ENCODE data around the gene CABCOCO1. TPM values are rescaled to one million over a fixed set of nuclear protein-coding genes. Genes with fewer than 3 reads are reported as not detected.

Gene CABCOCO1
- total RNA-seq, 2 experiments from 2014 or later = not detected

DNA sequence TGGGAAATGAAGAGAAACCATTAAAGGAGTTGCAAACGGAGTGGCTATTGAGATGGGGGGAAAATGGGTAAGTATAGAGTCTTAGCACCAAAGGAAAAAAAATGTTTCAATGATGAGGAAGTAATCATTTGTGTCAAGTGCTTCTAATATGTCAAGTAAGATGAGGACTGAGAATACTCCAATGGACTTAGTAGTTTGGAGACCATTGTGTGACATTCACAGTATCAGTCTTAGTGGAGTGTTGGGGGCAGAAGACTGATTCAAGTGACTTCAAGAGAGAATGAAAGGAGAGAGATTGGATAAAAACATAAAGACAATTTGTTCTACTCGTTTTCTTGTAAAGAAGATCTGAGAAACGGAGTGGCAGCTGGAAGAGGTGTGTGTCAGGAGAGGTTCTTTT, 150.2 kb downstream of the CABCOCO1 start:
- TF ChIP-seq, protein P1, sequence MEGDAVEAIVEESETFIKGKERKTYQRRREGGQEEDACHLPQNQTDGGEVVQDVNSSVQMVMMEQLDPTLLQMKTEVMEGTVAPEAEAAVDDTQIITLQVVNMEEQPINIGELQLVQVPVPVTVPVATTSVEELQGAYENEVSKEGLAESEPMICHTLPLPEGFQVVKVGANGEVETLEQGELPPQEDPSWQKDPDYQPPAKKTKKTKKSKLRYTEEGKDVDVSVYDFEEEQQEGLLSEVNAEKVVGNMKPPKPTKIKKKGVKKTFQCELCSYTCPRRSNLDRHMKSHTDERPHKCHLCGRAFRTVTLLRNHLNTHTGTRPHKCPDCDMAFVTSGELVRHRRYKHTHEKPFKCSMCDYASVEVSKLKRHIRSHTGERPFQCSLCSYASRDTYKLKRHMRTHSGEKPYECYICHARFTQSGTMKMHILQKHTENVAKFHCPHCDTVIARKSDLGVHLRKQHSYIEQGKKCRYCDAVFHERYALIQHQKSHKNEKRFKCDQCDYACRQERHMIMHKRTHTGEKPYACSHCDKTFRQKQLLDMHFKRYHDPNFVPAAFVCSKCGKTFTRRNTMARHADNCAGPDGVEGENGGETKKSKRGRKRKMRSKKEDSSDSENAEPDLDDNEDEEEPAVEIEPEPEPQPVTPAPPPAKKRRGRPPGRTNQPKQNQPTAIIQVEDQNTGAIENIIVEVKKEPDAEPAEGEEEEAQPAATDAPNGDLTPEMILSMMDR (IDR thresholded peaks at IDR 0.05) = no peak
- ChIA-PET CTCF (no interaction called here), POLR2A (no interaction called here)
- peaks cover 3% of the 10 kb centered on the region for H3K4me1 Mint-ChIP-seq (ENCODE audit: low read depth)
- ATAC-seq (no peak), DNase-seq (no peak)
- H3K27me3 Mint-ChIP-seq = peaks cover 10% of the 10 kb centered on the region
- H3K4me3 Mint-ChIP-seq = no peak overlapping the region
- H3K9me3 Mint-ChIP-seq = no peaks in the 10 kb centered on the region
- no peaks in the 10 kb centered on the region for H3K36me3 Mint-ChIP-seq (ENCODE audit: low read depth)
- intact Hi-C loops (cut with micrococcal nuclease) = loop anchor here (5.0 kb wide), 1 partner anchor 61 kb away; no protein-coding TSS in a partner anchor
- no peak overlapping the region for H3K27ac Mint-ChIP-seq

DNA sequence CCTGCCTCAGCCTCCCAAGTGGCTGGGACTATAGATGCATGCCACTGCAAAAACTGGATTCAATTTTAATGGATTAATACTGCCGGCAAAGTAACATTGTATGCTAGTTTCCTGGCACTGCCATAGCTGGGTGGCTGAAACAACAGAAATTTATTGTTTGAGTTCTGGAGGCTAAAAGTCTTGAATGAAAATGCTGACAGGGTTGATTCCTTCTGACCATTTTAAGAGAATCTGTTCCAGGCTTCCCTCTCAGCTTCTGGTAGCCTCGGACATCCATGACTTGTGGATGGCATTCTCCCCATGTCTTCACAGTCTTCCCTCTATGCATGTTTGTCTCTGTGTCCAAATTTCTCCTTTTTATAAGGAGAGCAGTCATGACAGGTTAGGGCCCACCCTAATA, 151.4 kb downstream of the CABCOCO1 start:
- Mint-ChIP-seq H3K4me3 (no peak overlapping the region), H3K9me3 (no peaks in the 10 kb centered on the region), H3K36me3 (ENCODE audit: low read depth) (no peaks in the 10 kb centered on the region), H3K4me1 (ENCODE audit: low read depth) (peaks cover 3% of the 10 kb centered on the region), H3K27me3 (peaks cover 9% of the 10 kb centered on the region), H3K27ac (no peak overlapping the region)
- CTCF ChIA-PET = interaction anchor here (1.5 kb wide), 1 partner anchor 21 kb away, joined by 6 read pairs; no protein-coding TSS in a partner anchor
- POLR2A ChIA-PET = no interaction called here
- ATAC-seq (no peak), DNase-seq (no peak)
- intact Hi-C loops (cut with micrococcal nuclease) = loop anchor here (5.0 kb wide), 1 partner anchor 62 kb away; no protein-coding TSS in a partner anchor
- TF ChIP-seq, protein P1 (IDR thresholded peaks at IDR 0.05) = no peak

DNA sequence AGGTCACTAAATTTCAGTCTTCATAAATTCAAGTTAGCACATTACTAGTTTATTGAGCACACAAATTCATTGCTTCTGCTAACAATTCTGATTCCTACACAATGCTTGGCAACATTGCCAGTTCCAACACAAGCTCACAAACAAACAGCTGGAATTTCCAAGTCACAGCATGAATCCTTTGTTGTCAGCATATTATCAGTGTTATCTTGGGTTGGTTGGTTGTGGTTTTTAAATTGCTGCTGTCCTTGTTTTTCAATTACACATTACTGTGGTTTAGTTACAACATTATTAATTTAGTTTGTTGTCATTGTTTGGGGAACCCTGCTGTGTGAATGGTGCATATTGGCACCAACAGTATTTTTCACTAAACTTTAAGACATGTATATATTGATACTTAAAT, 152.8 kb downstream of the CABCOCO1 start:
- TF ChIP-seq, protein P1 (IDR thresholded peaks at IDR 0.05) = no peak
- intact Hi-C loops (cut with micrococcal nuclease) = no loop called here
- CTCF ChIA-PET = interaction anchor here (0.9 kb wide), 1 partner anchor 71 kb away, joined by 3 read pairs; no protein-coding TSS in a partner anchor
- DNase-seq (no peak), ATAC-seq (no peak)
- Mint-ChIP-seq H3K27ac (no peak overlapping the region), H3K4me3 (no peak overlapping the region), H3K27me3 (peaks cover 3% of the 10 kb centered on the region), H3K4me1 (ENCODE audit: low read depth) (peaks cover 3% of the 10 kb centered on the region), H3K36me3 (ENCODE audit: low read depth) (no peaks in the 10 kb centered on the region), H3K9me3 (no peaks in the 10 kb centered on the region)
- POLR2A ChIA-PET = no interaction called here

Other genes with a start within 250 kb of the CABCOCO1 start
- not detected for gene TMEM26, start 209.5 kb upstream of the CABCOCO1 start, total RNA-seq
- 10 to 100 TPM; 26.7 to 28.3 TPM for gene ARID5B, start 238.8 kb downstream of the CABCOCO1 start, total RNA-seq

Measured in activated CD8-positive, alpha-beta T cell treated with anti-CD3 and anti-CD28 coated beads for 36 hours (primary cell).